GM12865 (cell line): ENCODE results near the gene SLC49A4.
A peak's percentile ranks its signal among the peaks of the same experiment; 100 is the strongest.

ENCODE experiments used
- DNase-seq: peaks from one replicate; pipeline ENCODE4 v3.0.0; 2010; ENCODE audit warnings: low read depth
- H3K4me3 ChIP-seq: 2 replicates; pipeline ENCODE4 v1.5.1; 2011; ENCODE audit warnings: mild to moderate bottlenecking, low read depth, low read length, control low read depth
- TF ChIP-seq, protein P1 (sequence below): IDR thresholded peaks from 2 replicates; pipeline ENCODE4 v1.5.1; 2011; ENCODE audit warnings: low read length, control low read depth, low read depth, inconsistent platforms; ENCODE audit not compliant: insufficient read depth; ENCODE audit errors: missing control alignments

The SLC49A4 gene

DNA sequence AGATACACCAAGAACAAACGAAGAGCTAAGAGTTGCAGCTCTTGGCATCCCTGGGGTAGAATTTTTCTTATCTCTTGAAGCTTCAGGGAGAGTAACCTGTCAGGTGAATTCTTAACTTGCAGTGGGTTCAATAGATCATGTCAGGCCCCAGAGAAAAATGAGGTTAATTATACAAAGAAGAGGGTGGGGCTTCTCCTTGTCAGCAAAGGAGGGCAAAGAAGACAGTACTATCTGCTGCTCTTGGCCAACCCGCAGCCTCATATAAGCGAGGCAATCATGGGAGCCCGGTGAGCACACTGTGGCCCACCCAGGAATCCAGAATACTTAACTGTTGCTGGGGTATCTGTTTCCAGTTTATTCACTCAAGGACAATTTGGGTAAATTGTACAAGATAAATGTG is 122.5 kb downstream of the SLC49A4 start:
- DNase-seq: no peak
- TF ChIP-seq, protein P1, sequence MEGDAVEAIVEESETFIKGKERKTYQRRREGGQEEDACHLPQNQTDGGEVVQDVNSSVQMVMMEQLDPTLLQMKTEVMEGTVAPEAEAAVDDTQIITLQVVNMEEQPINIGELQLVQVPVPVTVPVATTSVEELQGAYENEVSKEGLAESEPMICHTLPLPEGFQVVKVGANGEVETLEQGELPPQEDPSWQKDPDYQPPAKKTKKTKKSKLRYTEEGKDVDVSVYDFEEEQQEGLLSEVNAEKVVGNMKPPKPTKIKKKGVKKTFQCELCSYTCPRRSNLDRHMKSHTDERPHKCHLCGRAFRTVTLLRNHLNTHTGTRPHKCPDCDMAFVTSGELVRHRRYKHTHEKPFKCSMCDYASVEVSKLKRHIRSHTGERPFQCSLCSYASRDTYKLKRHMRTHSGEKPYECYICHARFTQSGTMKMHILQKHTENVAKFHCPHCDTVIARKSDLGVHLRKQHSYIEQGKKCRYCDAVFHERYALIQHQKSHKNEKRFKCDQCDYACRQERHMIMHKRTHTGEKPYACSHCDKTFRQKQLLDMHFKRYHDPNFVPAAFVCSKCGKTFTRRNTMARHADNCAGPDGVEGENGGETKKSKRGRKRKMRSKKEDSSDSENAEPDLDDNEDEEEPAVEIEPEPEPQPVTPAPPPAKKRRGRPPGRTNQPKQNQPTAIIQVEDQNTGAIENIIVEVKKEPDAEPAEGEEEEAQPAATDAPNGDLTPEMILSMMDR: no peak
- H3K4me3 ChIP-seq: no peak overlapping the region

DNA sequence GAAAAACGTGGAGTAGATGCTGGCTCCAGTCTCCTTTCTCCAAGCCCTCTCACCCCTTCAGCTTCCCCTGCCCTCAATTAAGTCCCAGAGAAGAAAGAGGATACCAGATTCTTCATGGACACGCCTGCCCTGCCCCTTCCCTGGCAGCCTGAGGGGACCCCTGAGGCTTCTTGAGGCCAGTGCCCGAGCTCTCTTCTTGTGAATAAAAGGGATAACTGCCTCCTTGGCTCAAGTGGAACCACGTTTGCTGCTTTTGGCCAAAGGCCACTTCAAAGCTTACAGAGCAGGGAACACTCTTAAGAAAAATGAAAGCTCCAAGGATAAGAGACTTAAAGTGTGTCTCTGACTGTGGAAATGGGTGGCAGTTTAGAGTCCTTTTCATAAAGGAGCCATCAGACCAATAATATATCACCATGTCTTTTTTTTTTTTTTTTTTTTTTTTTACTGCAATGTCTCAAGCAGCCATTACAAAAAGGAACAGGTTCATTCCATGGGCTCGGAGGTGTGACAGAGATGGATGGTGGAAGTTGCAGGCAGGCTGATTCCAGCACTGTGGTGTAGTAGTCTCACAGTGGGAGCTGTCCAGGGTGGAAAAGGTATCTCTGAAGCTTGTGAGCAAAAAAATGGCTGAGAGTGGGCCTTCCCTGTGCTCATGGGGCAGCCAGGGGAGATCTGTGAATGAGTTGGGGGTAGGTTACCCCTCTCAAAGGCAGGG is 123.9 kb downstream of the SLC49A4 start:
- TF ChIP-seq, protein P1: no peak
- H3K4me3 ChIP-seq: no peak overlapping the region
- DNase-seq: no peak

DNA sequence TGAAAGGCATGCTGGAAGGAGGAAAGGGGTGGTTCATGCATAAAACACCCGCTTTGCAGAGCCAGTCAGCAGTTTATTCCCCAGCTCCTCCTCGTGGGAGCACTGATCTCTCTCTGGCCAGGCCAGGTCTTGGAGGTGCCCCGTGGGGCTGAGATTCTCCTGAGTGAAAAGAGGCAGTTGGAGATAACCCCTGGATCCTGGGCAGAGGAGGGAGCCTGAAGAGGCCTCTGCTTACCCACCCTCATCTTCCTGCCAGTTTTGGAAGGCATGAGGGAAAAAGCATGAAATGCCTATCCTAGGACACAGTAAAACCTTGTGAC is 124.4 kb downstream of the SLC49A4 start:
- TF ChIP-seq, protein P1: no peak
- H3K4me3 ChIP-seq: no peak overlapping the region
- DNase-seq: no peak

DNA sequence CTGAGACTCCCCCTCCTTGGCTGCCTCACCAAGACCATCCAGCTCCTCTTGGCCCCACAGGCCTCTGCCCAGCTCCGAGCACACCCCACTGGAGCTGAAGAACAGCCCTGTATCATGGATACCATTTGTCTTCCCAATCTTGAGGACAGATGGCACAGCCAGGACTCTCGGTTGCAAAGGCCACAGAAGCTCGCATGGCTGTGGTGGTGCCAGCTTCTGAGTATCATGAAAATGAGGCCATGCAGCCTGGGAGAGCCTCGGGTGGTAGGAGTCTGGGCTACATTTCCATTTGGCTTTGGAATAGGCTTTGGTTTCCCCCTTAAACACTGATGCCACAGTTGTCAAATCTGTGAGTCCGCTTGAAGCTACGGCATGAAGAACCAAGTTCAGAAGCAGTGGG is 126.1 kb downstream of the SLC49A4 start:
- no peak for DNase-seq
- H3K4me3 ChIP-seq: no peak overlapping the region
- TF ChIP-seq, protein P1: no peak

DNA sequence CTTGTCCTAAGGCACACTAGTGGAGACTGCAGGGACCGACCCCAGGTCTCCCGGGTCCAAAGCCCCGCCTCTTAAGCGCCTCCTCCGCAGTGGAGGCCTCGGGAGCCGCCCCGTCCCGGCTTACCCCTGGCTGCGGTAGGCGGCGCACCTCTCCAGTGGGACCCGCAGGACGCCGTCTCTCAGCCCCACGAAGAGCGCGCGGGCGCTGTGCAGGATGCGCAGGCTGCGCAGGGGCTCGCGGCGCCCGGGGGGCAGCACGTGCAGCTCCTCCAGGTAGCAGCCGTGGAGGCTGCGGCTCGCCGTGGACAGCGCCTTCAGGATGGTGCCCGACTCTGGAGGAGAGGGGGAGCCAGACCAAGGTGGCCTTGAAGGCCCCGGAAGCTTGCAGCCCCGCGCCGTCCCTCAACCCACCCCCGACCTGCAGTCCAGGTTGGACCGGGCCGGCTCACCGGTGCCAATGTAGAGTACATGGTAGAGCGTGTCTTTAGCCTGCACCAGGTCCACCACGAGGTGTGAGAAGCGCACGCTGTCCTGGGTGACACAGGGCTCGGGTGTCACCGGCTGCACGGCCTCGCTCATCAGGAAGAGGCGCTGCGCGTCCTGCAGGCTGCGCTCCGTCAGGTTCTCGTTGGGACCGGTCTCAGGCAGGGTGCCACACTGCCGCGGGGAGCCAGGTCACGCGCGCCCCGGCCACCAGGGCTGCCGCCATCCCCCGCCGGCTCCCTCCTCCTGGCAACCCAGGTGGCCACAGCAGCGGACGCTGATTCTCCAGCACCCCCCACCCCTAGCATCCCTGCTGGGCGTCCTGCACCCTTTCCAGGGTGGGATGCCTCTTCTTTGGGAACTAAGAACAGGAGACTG is 127.2 kb downstream of the SLC49A4 start:
- no peak overlapping the region; the same call in 1 of the 2 replicates for H3K4me3 ChIP-seq
- peak; percentile 40 for DNase-seq
- TF ChIP-seq, protein P1: peak; percentile 11

DNA sequence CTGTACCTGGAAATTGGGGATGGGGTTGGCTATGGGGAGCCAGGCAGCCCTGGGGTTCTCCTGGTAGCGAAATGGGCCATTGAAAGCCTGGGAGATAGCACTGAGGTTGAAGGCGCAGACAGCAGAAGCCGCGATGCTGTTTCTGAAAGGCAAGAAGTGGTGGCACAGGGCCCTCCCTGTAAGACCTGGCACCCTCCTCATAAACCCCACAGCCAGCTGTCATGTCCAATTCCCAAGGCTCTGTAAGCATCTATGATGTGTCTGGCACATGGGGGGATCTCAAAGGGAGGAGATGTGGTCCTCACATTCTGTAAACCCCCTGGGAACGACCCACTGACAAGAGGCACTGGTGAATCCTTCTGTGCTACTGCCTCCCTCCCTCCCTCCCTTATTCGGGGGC is 128.7 kb downstream of the SLC49A4 start:
- TF ChIP-seq, protein P1: no peak
- no peak overlapping the region for H3K4me3 ChIP-seq
- DNase-seq: no peak
